ENCODE measurements around the gene MOV10L1. TPM values are rescaled to one million over a fixed set of nuclear protein-coding genes. Genes with fewer than 3 reads are reported as not detected.

Gene MOV10L1
- total and polyA plus RNA-seq, 2 experiments from 2014 or later = 0.73 to 1.8 TPM

DNA sequence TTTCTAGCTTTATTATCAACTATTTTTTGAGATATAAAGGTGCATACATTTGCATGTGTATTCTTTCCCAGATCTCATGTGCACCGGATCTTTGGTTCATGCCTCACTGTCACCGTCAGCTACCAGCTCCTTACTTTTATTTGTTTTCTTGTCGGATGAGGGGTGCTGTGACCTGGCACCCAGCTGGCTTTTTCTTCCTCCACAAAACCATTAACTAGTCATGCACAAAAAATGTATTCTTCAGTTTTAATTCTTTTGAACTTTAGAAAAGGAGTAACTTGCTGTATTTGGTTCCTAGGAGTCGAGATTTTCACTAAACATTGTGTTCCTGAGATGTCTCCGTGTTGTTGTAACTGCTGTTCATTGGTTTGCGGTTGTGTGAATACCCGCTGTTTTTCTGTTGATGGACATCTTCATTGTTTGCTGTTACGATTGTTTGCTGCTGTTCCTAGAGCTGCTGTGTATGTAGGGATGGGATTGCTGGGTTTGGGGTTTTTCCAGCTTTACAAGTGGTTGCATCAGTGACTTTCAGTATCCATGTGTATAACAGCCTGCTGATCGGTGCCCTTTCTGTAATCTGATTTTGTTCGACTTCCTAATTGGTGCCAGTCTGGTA is 39.4 kb downstream of the MOV10L1 start:
- H3K79me2 ChIP-seq (replicated peaks; ENCODE audit: insufficient read depth) = no peaks in the 10 kb centered on the region
- no peaks in the 10 kb centered on the region for H4K20me1 ChIP-seq (replicated peaks; ENCODE audit: insufficient read depth)
- DNase-seq (ENCODE audit: low spot score) (no peak), ATAC-seq (no peak)
- Mint-ChIP-seq H3K27me3 (ENCODE audit: insufficient read depth, low read depth, poor library complexity) (peaks cover 3% of the 10 kb centered on the region), H3K36me3 (ENCODE audit: low read depth) (no peaks in the 10 kb centered on the region), H3K4me1 (no peaks in the 10 kb centered on the region), H3K9me3 (no peaks in the 10 kb centered on the region), H3K4me3 (no peak overlapping the region), H3K27ac (no peak overlapping the region)
- no peak overlapping the region for H3K4me3 ChIP-seq
- no peaks in the 10 kb centered on the region for H3K36me3 ChIP-seq (ENCODE audit: insufficient read depth)
- no peaks in the 10 kb centered on the region for H3K27me3 ChIP-seq (ENCODE audit: insufficient read depth)
- no peak overlapping the region for H3K4me2 ChIP-seq
- no peaks in the 10 kb centered on the region for H3F3A ChIP-seq (replicated peaks; ENCODE audit: low read depth)
- no peak overlapping the region for H3K27ac ChIP-seq (ENCODE audit: low read depth)
- H3K4me1 ChIP-seq (ENCODE audit: insufficient read depth) = no peaks in the 10 kb centered on the region
- H2AFZ ChIP-seq = no peak overlapping the region
- TF ChIP-seq ZNF114 (CRISPR knock-in tag; IDR thresholded peaks at IDR 0.05) = no peak
- TF ChIP-seq NANOG (IDR thresholded peaks at IDR 0.05; ENCODE audit: borderline replicate concordance) = no peak
- TF ChIP-seq EZH2 (IDR thresholded peaks at IDR 0.05; ENCODE audit: low read depth, unreplicated experiment) = no peak
- TF ChIP-seq ETS1 (IDR thresholded peaks at IDR 0.05) = no peak
- TF ChIP-seq STAT1 (IDR thresholded peaks at IDR 0.05; ENCODE audit: unreplicated experiment) = no peak
- TF ChIP-seq, protein P1, sequence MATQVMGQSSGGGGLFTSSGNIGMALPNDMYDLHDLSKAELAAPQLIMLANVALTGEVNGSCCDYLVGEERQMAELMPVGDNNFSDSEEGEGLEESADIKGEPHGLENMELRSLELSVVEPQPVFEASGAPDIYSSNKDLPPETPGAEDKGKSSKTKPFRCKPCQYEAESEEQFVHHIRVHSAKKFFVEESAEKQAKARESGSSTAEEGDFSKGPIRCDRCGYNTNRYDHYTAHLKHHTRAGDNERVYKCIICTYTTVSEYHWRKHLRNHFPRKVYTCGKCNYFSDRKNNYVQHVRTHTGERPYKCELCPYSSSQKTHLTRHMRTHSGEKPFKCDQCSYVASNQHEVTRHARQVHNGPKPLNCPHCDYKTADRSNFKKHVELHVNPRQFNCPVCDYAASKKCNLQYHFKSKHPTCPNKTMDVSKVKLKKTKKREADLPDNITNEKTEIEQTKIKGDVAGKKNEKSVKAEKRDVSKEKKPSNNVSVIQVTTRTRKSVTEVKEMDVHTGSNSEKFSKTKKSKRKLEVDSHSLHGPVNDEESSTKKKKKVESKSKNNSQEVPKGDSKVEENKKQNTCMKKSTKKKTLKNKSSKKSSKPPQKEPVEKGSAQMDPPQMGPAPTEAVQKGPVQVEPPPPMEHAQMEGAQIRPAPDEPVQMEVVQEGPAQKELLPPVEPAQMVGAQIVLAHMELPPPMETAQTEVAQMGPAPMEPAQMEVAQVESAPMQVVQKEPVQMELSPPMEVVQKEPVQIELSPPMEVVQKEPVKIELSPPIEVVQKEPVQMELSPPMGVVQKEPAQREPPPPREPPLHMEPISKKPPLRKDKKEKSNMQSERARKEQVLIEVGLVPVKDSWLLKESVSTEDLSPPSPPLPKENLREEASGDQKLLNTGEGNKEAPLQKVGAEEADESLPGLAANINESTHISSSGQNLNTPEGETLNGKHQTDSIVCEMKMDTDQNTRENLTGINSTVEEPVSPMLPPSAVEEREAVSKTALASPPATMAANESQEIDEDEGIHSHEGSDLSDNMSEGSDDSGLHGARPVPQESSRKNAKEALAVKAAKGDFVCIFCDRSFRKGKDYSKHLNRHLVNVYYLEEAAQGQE (IDR thresholded peaks at IDR 0.05; ENCODE audit: unreplicated experiment) = no peak
- H3K9me2 ChIP-seq (ENCODE audit: insufficient read depth) = no peaks in the 10 kb centered on the region

GRCh38 chr22:50131894-50132293 is 42.1 kb downstream of the MOV10L1 start:
- Histone ChIP-seq H3K27me3 (ENCODE audit: insufficient read depth) (no peaks in the 10 kb centered on the region), H3K36me3 (ENCODE audit: insufficient read depth) (no peaks in the 10 kb centered on the region), H3F3A (replicated peaks; ENCODE audit: low read depth) (no peaks in the 10 kb centered on the region), H3K79me2 (replicated peaks; ENCODE audit: insufficient read depth) (no peaks in the 10 kb centered on the region), H3K4me1 (ENCODE audit: insufficient read depth) (no peaks in the 10 kb centered on the region), H3K9me2 (ENCODE audit: insufficient read depth) (no peaks in the 10 kb centered on the region), H3K4me2 (no peak overlapping the region), H4K20me1 (replicated peaks; ENCODE audit: insufficient read depth) (no peaks in the 10 kb centered on the region), H3K27ac (ENCODE audit: low read depth) (no peak overlapping the region), H3K4me3 (no peak overlapping the region), H2AFZ (no peak overlapping the region)
- DNase-seq (ENCODE audit: low spot score) (no peak), ATAC-seq (no peak)
- TF ChIP-seq ZNF114 (CRISPR knock-in tag; IDR thresholded peaks at IDR 0.05) (no peak), EZH2 (IDR thresholded peaks at IDR 0.05; ENCODE audit: low read depth, unreplicated experiment) (no peak)
- Mint-ChIP-seq H3K36me3 (ENCODE audit: low read depth) (no peaks in the 10 kb centered on the region), H3K27me3 (ENCODE audit: insufficient read depth, low read depth, poor library complexity) (peaks cover 3% of the 10 kb centered on the region), H3K9me3 (no peaks in the 10 kb centered on the region), H3K4me3 (no peak overlapping the region), H3K4me1 (no peaks in the 10 kb centered on the region), H3K27ac (no peak overlapping the region)

Data from GM23338 (cell line).